WTC11 (cell line): ENCODE data around the gene GPR139. TPM values are rescaled to one million over a fixed set of nuclear protein-coding genes. Genes with fewer than 3 reads are reported as not detected.
A peak's percentile ranks its signal among the peaks of the same experiment; 100 is the strongest.

Source experiments
- ATAC-seq: fragments of 200-7000 bp; cut with Tn5 transposase; 2 replicates; pipeline ENCODE4 v1.10.0; 2021; ENCODE audit warnings: mild to moderate bottlenecking, moderate library complexity
- CTCF ChIA-PET: fragments of 300-600 bp; sonication (Branson Sonifier 250); formaldehyde crosslinking; loops from one replicate; lab custom pipeline; 2021; ENCODE audit warnings: antibody characterized with exemption; lab: Charles Lee
- POLR2A ChIA-PET: fragments of 350-600 bp; sonication (Branson Sonifier 250); formaldehyde crosslinking; loops from one replicate; lab custom pipeline; 2021; ENCODE audit warnings: antibody characterized with exemption; lab: Charles Lee
- DNase-seq: peaks from one replicate; pipeline ENCODE4 v3.0.0; 2021; ENCODE audit warnings: low spot score
- H3K27ac Mint-ChIP-seq: 2 replicates; pipeline ENCODE4 v1.8.0; 2021; ENCODE audit warnings: mixed read lengths
- H3K27me3 Mint-ChIP-seq: 2 replicates; pipeline ENCODE4 v1.8.0; 2021; ENCODE audit warnings: low read depth, mild to moderate bottlenecking, moderate library complexity, mixed read lengths
- H3K36me3 Mint-ChIP-seq: 2 replicates; pipeline ENCODE4 v1.8.0; 2021; ENCODE audit warnings: mixed read lengths
- H3K4me1 Mint-ChIP-seq: 2 replicates; pipeline ENCODE4 v1.8.0; 2022; ENCODE audit warnings: mixed read lengths
- H3K4me3 Mint-ChIP-seq: 2 replicates; pipeline ENCODE4 v1.8.0; 2021; ENCODE audit warnings: mild to moderate bottlenecking, moderate library complexity, mixed read lengths
- H3K9me3 Mint-ChIP-seq: 2 replicates; pipeline ENCODE4 v1.8.0; 2021; ENCODE audit warnings: mixed read lengths
- ATF1 ChIP-seq: sonication (generic); formaldehyde crosslinking; IDR thresholded peaks from 2 replicates; pipeline ENCODE4 v1.8.1; 2023; ENCODE audit warnings: mild to moderate bottlenecking, moderate library complexity, missing genetic modification reagents
- FOXJ3 ChIP-seq: sonication (generic); formaldehyde crosslinking; IDR thresholded peaks from 2 replicates; pipeline ENCODE4 v1.9.0; 2021; ENCODE audit warnings: missing genetic modification reagents, mild to moderate bottlenecking, borderline replicate concordance
- GABPB1 ChIP-seq: sonication (generic); formaldehyde crosslinking; IDR thresholded peaks from 2 replicates; pipeline ENCODE4 v1.8.1; 2023; ENCODE audit warnings: mild to moderate bottlenecking, missing genetic modification reagents
- GTF2I ChIP-seq: fragments of 250-450 bp; sonication (Bioruptor Pico); conservative IDR thresholded peaks from 2 replicates; pipeline ENCODE4 v1.4.0; 2021; ENCODE audit warnings: mild to moderate bottlenecking
- NR1H2 ChIP-seq: sonication (generic); formaldehyde crosslinking; IDR thresholded peaks from 2 replicates; pipeline ENCODE4 v1.9.0; 2021; ENCODE audit warnings: mild to moderate bottlenecking, moderate library complexity, missing genetic modification reagents
- NR2C2 ChIP-seq: sonication (generic); formaldehyde crosslinking; IDR thresholded peaks from 2 replicates; pipeline ENCODE4 v1.8.0; 2022; ENCODE audit warnings: mild to moderate bottlenecking, missing genetic modification reagents
- OVOL2 ChIP-seq: fragments of 250-450 bp; sonication (Bioruptor Pico); IDR thresholded peaks from 2 replicates; pipeline ENCODE4 v1.9.0; 2021; ENCODE audit warnings: mild to moderate bottlenecking, borderline replicate concordance
- PRRX2 ChIP-seq: fragments of 250-450 bp; sonication (Bioruptor Pico); IDR thresholded peaks from 2 replicates; pipeline ENCODE4 v1.8.0; 2021; ENCODE audit warnings: mild to moderate bottlenecking
- RELA ChIP-seq: sonication (generic); formaldehyde crosslinking; IDR thresholded peaks from 2 replicates; pipeline ENCODE4 v1.8.1; 2022; ENCODE audit warnings: missing genetic modification reagents, mild to moderate bottlenecking, borderline replicate concordance
- SMAD4 ChIP-seq: sonication (generic); formaldehyde crosslinking; IDR thresholded peaks from 2 replicates; pipeline ENCODE4 v1.8.0; 2022; ENCODE audit warnings: mild to moderate bottlenecking, missing genetic modification reagents
- SOX15 ChIP-seq: fragments of 250-450 bp; sonication (Bioruptor Pico); IDR thresholded peaks from 2 replicates; pipeline ENCODE4 v1.9.0; 2021; ENCODE audit warnings: mild to moderate bottlenecking
- TEAD1 ChIP-seq: sonication (generic); formaldehyde crosslinking; IDR thresholded peaks from 2 replicates; pipeline ENCODE4 v1.8.0; 2022; ENCODE audit warnings: mild to moderate bottlenecking, missing genetic modification reagents
- ZNF121 ChIP-seq: sonication (generic); formaldehyde crosslinking; IDR thresholded peaks from 2 replicates; pipeline ENCODE4 v1.8.0; 2023; ENCODE audit warnings: missing genetic modification reagents
- ZNF138 ChIP-seq: sonication (generic); formaldehyde crosslinking; conservative IDR thresholded peaks from 2 replicates; pipeline ENCODE4 v1.8.1; 2022; ENCODE audit warnings: mild to moderate bottlenecking, moderate library complexity, missing genetic modification reagents
- total RNA-seq: library from RNA; stranded (reverse); gene quantifications from 3 replicates; pipeline ENCODE4 v1.2.3, GENCODE V29; 2021
- TF ChIP-seq, protein P1 (sequence below): sonication (generic); formaldehyde crosslinking; IDR thresholded peaks from 2 replicates; pipeline ENCODE4 v1.8.0; 2023; ENCODE audit warnings: missing genetic modification reagents
- TF ChIP-seq, protein P2 (sequence below): fragments of 250-450 bp; sonication (Bioruptor Pico); IDR thresholded peaks from 2 replicates; pipeline ENCODE4 v1.8.0; 2021; ENCODE audit warnings: mild to moderate bottlenecking
- TF ChIP-seq, protein P3 (sequence below): fragments of 250-450 bp; sonication (Bioruptor Pico); IDR thresholded peaks from 2 replicates; pipeline ENCODE4 v1.9.0; 2021; ENCODE audit warnings: mild to moderate bottlenecking
- TF ChIP-seq, protein P4 (sequence below): sonication (generic); formaldehyde crosslinking; IDR thresholded peaks from 2 replicates; pipeline ENCODE4 v1.8.0; 2023; ENCODE audit warnings: missing genetic modification reagents, mild to moderate bottlenecking, borderline replicate concordance
- TF ChIP-seq, protein P5 (sequence below): fragments of 250-450 bp; sonication (Bioruptor Pico); IDR thresholded peaks from 2 replicates; pipeline ENCODE4 v1.9.0; 2021; ENCODE audit warnings: mild to moderate bottlenecking

Gene GPR139
- total RNA-seq, 1 experiment from 2014 or later: 0.48 TPM

DNA sequence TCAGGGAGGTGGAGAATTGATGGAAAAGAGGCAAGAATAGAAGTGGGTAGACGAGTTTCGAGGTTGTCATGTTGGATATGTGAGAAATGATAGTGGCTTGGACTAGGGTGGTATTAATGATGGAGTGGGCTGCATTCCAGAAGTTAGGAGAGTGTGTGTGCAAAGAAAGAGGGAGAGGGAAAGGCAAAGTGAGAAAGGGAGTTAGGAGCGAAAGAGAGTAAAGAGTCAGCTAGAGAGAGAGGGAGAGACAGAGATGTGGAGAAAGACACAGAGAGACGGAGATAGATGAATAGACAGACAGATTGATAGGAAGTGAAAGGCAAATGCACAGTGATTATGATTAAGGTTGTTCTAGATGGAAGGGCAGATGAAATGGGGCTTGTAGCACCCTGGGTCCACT lies 5.4 kb upstream of the GPR139 start:
- DNase-seq: no peak
- Mint-ChIP-seq H3K9me3 (no peaks in the 10 kb centered on the region), H3K36me3 (no peaks in the 10 kb centered on the region)
- TF ChIP-seq SMAD4 (no peak), NR2C2 (CRISPR knock-in tag) (no peak), ZNF121 (CRISPR knock-in tag) (no peak), NR1H2 (CRISPR knock-in tag) (no peak), ZNF138 (CRISPR knock-in tag) (no peak), FOXJ3 (no peak), TEAD1 (no peak), ATF1 (CRISPR knock-in tag) (no peak), SOX15 (CRISPR knock-in tag) (no peak), GTF2I (no peak), PRRX2 (no peak), OVOL2 (CRISPR knock-in tag) (no peak)
- TF ChIP-seq, protein P1, sequence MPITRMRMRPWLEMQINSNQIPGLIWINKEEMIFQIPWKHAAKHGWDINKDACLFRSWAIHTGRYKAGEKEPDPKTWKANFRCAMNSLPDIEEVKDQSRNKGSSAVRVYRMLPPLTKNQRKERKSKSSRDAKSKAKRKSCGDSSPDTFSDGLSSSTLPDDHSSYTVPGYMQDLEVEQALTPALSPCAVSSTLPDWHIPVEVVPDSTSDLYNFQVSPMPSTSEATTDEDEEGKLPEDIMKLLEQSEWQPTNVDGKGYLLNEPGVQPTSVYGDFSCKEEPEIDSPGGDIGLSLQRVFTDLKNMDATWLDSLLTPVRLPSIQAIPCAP (CRISPR knock-in tag): no peak
- TF ChIP-seq, protein P2, sequence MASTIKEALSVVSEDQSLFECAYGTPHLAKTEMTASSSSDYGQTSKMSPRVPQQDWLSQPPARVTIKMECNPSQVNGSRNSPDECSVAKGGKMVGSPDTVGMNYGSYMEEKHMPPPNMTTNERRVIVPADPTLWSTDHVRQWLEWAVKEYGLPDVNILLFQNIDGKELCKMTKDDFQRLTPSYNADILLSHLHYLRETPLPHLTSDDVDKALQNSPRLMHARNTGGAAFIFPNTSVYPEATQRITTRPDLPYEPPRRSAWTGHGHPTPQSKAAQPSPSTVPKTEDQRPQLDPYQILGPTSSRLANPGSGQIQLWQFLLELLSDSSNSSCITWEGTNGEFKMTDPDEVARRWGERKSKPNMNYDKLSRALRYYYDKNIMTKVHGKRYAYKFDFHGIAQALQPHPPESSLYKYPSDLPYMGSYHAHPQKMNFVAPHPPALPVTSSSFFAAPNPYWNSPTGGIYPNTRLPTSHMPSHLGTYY (CRISPR knock-in tag): no peak
- TF ChIP-seq, protein P3, sequence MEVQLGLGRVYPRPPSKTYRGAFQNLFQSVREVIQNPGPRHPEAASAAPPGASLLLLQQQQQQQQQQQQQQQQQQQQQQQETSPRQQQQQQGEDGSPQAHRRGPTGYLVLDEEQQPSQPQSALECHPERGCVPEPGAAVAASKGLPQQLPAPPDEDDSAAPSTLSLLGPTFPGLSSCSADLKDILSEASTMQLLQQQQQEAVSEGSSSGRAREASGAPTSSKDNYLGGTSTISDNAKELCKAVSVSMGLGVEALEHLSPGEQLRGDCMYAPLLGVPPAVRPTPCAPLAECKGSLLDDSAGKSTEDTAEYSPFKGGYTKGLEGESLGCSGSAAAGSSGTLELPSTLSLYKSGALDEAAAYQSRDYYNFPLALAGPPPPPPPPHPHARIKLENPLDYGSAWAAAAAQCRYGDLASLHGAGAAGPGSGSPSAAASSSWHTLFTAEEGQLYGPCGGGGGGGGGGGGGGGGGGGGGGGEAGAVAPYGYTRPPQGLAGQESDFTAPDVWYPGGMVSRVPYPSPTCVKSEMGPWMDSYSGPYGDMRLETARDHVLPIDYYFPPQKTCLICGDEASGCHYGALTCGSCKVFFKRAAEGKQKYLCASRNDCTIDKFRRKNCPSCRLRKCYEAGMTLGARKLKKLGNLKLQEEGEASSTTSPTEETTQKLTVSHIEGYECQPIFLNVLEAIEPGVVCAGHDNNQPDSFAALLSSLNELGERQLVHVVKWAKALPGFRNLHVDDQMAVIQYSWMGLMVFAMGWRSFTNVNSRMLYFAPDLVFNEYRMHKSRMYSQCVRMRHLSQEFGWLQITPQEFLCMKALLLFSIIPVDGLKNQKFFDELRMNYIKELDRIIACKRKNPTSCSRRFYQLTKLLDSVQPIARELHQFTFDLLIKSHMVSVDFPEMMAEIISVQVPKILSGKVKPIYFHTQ: no peak
- TF ChIP-seq, protein P4, sequence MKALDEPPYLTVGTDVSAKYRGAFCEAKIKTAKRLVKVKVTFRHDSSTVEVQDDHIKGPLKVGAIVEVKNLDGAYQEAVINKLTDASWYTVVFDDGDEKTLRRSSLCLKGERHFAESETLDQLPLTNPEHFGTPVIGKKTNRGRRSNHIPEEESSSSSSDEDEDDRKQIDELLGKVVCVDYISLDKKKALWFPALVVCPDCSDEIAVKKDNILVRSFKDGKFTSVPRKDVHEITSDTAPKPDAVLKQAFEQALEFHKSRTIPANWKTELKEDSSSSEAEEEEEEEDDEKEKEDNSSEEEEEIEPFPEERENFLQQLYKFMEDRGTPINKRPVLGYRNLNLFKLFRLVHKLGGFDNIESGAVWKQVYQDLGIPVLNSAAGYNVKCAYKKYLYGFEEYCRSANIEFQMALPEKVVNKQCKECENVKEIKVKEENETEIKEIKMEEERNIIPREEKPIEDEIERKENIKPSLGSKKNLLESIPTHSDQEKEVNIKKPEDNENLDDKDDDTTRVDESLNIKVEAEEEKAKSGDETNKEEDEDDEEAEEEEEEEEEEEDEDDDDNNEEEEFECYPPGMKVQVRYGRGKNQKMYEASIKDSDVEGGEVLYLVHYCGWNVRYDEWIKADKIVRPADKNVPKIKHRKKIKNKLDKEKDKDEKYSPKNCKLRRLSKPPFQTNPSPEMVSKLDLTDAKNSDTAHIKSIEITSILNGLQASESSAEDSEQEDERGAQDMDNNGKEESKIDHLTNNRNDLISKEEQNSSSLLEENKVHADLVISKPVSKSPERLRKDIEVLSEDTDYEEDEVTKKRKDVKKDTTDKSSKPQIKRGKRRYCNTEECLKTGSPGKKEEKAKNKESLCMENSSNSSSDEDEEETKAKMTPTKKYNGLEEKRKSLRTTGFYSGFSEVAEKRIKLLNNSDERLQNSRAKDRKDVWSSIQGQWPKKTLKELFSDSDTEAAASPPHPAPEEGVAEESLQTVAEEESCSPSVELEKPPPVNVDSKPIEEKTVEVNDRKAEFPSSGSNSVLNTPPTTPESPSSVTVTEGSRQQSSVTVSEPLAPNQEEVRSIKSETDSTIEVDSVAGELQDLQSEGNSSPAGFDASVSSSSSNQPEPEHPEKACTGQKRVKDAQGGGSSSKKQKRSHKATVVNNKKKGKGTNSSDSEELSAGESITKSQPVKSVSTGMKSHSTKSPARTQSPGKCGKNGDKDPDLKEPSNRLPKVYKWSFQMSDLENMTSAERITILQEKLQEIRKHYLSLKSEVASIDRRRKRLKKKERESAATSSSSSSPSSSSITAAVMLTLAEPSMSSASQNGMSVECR (CRISPR knock-in tag): no peak
- TF ChIP-seq, all 79 proteins: peak for 0
- CTCF ChIA-PET: no interaction called here
- POLR2A ChIA-PET: no interaction called here
- H3K4me3 Mint-ChIP-seq: no peak overlapping the region
- peaks cover 23% of the 10 kb centered on the region for H3K4me1 Mint-ChIP-seq
- H3K27ac Mint-ChIP-seq: no peak overlapping the region
- peaks cover 21% of the 10 kb centered on the region for H3K27me3 Mint-ChIP-seq
- no peak for ATAC-seq

DNA sequence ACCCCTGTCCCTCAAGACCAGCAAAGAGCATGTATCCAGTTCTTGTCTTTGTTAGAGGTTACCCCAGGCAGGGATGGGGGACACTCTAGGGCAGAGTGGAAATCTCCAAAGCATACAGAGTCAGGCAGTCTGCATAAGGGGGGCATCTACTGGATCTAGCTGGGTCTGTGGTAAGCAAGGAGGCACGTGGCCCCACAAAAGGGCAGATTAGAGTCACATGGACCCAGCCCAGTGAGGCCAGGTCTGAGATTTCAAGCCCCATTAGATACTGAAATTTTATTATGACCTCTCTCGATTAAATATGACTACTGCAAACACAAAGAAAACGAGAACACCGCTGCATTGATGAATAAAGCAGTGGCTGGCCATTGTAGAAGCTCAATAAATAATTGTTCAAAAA lies 1.6 kb upstream of the GPR139 start:
- Mint-ChIP-seq H3K27ac (no peak overlapping the region), H3K27me3 (peaks cover 53% of the 10 kb centered on the region), H3K4me1 (peaks cover 33% of the 10 kb centered on the region), H3K4me3 (0 out of 2 replicates have a peak overlapping the region, but pooled peaks have one; percentile 9)
- ATAC-seq: no peak
- ChIA-PET POLR2A (interaction anchor here (0.6 kb wide), 1 partner anchor 223 kb away, joined by 3 read pairs; no protein-coding TSS in a partner anchor), CTCF (interaction anchor here (0.8 to 2.3 kb wide), 5 partner anchors 29 to 225 kb away, joined by 3 to 20 read pairs (median 4); no protein-coding TSS in a partner anchor)
- TF ChIP-seq RELA (CRISPR knock-in tag): no peak
- TF ChIP-seq, protein P5, sequence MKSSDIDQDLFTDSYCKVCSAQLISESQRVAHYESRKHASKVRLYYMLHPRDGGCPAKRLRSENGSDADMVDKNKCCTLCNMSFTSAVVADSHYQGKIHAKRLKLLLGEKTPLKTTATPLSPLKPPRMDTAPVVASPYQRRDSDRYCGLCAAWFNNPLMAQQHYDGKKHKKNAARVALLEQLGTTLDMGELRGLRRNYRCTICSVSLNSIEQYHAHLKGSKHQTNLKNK: no peak
- no peak for TF ChIP-seq NR2C2 (CRISPR knock-in tag)
- TF ChIP-seq GABPB1 (CRISPR knock-in tag): no peak
- TF ChIP-seq, all 79 proteins: peak for 0
- H3K9me3 Mint-ChIP-seq: no peaks in the 10 kb centered on the region
- DNase-seq: no peak
- no peaks in the 10 kb centered on the region for H3K36me3 Mint-ChIP-seq
